Spleen (tissue), 11 donors: ENCODE results near the gene FOXI1. TPM values are rescaled to one million over a fixed set of nuclear protein-coding genes. Genes with fewer than 3 reads are reported as not detected.

Source experiments
- DNase-seq: peaks from one replicate; pipeline ENCODE4 v3.0.0-alpha.2; 2020
- H3K27ac ChIP-seq, 8 donors: fragments of 200-600 bp; sonication (generic) in 7 of 8; 1 replicate in 4 of 8; 2 replicates in 4 of 8; pipeline versions ENCODE4 v1.5.0 to v1.8.0; 2016 to 2021; ENCODE audit warnings: inconsistent platforms in 4 of 8, mild to moderate bottlenecking in 4 of 8, moderate library complexity in 1 of 8
- H3K27me3 ChIP-seq, 7 donors: fragments of 200-600 bp; sonication (generic) in 6 of 7; replicated peaks in 1 of 7; 1 replicate in 4 of 7; 2 replicates in 3 of 7; pipeline versions ENCODE4 v1.5.0 to v1.8.0; 2016 to 2021; ENCODE audit warnings: inconsistent platforms in 3 of 7, mild to moderate bottlenecking in 1 of 7
- H3K36me3 ChIP-seq, 6 donors: fragments of 200-600 bp; sonication (generic) in 5 of 6; 1 replicate in 4 of 6; 2 replicates in 2 of 6; pipeline versions ENCODE4 v1.5.0 to v1.8.0; 2016 to 2021; ENCODE audit warnings: inconsistent platforms in 2 of 6
- H3K4me1 ChIP-seq, 6 donors: fragments of 200-600 bp; sonication (generic) in 5 of 6; 1 replicate in 3 of 6; 2 replicates in 3 of 6; pipeline versions ENCODE4 v1.5.0 to v1.8.0; 2016 to 2021; ENCODE audit warnings: inconsistent platforms in 3 of 6
- H3K4me3 ChIP-seq, 8 donors: fragments of 200-600 bp; sonication (generic) in 7 of 8; 1 replicate in 4 of 8; 2 replicates in 4 of 8; pipeline versions ENCODE4 v1.5.0 to v1.8.0; 2016 to 2021; ENCODE audit warnings: inconsistent platforms in 4 of 8, mild to moderate bottlenecking in 4 of 8, moderate library complexity in 2 of 8
- H3K9me3 ChIP-seq, 8 donors: fragments of 200-600 bp; sonication (generic) in 7 of 8; 1 replicate in 4 of 8; 2 replicates in 4 of 8; pipeline versions ENCODE4 v1.5.0 to v1.8.0; 2016 to 2021; ENCODE audit warnings: inconsistent platforms in 4 of 8
- CTCF ChIP-seq, 11 experiments: fragments of 200-600 bp in 7 of 11; fragments of 450-650 bp in 4 of 11; sonication (generic) in 4 of 11; IDR thresholded peaks in 8 of 11; conservative IDR thresholded peaks in 3 of 11; 1 replicate in 7 of 11; 2 replicates in 4 of 11; pipeline versions ENCODE4 v1.4.0 to v1.8.0; 2016 to 2021; ENCODE audit warnings: antibody characterized with exemption in 11 of 11, inconsistent platforms in 4 of 11, mild to moderate bottlenecking in 1 of 11
- POLR2A ChIP-seq, 3 donors: fragments of 450-650 bp; IDR thresholded peaks; one replicate each; pipeline ENCODE4 v1.5.1; 2017; ENCODE audit warnings: antibody characterized with exemption in 3 of 3, mild to moderate bottlenecking in 1 of 3
- POLR2AphosphoS5 ChIP-seq, 3 donors: sonication (generic); formaldehyde crosslinking; IDR thresholded peaks; one replicate each; pipeline ENCODE4 v1.5.1; 2017; ENCODE audit warnings: antibody characterized with exemption in 3 of 3
- WGBS, 5 donors: extraction: QIAGEN DNeasy Blood & Tissue Kit in 3 of 5; methylation state at CpG; one replicate each; pipeline versions ENCODE4 v1.1.5 to v1.1.7; 2013 to 2018; 5-methylcytosine and 5-hydroxymethylcytosine counted together
- intact Hi-C: fragments of 100-400 bp; cut with DNase I; formaldehyde crosslinking; loops from one replicate; pipeline ENCODE4 v1.15.0; 2023; ENCODE audit warnings: low total_unique reads
- polyA plus RNA-seq, 3 donors: library from polyadenylated mRNA; stranded (reverse); fragments of 200-250 nt; gene quantifications; one replicate each; pipeline ENCODE4 v1.2.1, GENCODE V29; 2013
- total RNA-seq, 7 donors: library from RNA; depleted of rRNA in 3 of 7; stranded (reverse); fragments of >200 nt in 3 of 7; fragmentation: NEBNext Ultra II Directional in 4 of 7; extraction: Animal tissue kit (Norgen Biotek cat#: 25700) in 4 of 7; gene quantifications; one replicate each; pipeline versions ENCODE4 v1.1.0 to v1.2.1, GENCODE V29; 2016 to 2021
- donor health status: healthy with polysubstance abuse.
- donor health status: DM: no; HTN: no; CAD: no; lungs with moderate emphysema.
- donor health status: DM: no; HTN: no; CAD: no.
- donor health status: Bipolar disorder and iron deficiency.
- donor health status: healthy.
- donor health status: DM: no; HTN: no; CAD: no.
- donor health status: DM: yes; HTN: yes; CAD: no.

Gene FOXI1
- total and polyA plus RNA-seq, 10 donors, result not detected

DNA sequence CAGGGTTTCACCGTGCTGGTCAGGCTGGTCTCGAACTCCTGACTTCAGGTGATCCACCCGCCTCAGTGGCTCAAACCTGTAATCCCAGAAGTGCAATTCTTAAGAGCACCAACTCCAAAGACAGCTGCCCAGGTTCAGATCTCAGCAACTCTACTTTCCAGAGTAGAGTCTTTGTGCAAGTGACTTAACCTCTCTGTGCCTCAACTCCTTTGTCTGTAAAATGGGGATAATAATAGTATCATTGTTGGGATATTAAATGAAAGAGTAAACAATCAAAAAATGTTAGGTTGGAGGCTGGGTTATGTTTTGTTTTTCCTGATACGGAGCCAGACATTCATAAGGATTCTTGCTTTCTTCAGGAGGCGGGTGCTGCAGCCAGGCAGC lies 45.0 kb downstream of the FOXI1 start:
- 90 to 96% (median 92%) methylated on average over 5 of the region's 5 CpGs for WGBS, 5 donors
- DNase-seq, result no peak
- H3K9me3 ChIP-seq, result no peaks in the 10 kb centered on the region
- no peaks in the 10 kb centered on the region for H3K36me3 ChIP-seq
- no peak for TF ChIP-seq CTCF (IDR thresholded peaks at IDR 0.05 in 8 of 11, conservative IDR thresholded peaks at IDR 0.05 in 3 of 11)
- no peak for TF ChIP-seq POLR2A (IDR thresholded peaks at IDR 0.05)
- TF ChIP-seq POLR2AphosphoS5 (IDR thresholded peaks at IDR 0.05), result no peak
- no peak overlapping the region for H3K4me3 ChIP-seq
- intact Hi-C loops, result no loop called here
- no peak overlapping the region for H3K27ac ChIP-seq
- peaks cover 0 to 3% (median 0%) of the 10 kb centered on the region in 7 donors for H3K27me3 ChIP-seq
- peaks cover 0 to 10% (median 0%) of the 10 kb centered on the region in 6 donors for H3K4me1 ChIP-seq

- no peak for DNase-seq
- H3K27ac ChIP-seq, result no peak overlapping the region
- no peak overlapping the region for H3K4me3 ChIP-seq
- TF ChIP-seq POLR2AphosphoS5 (IDR thresholded peaks at IDR 0.05) (no peak), POLR2A (IDR thresholded peaks at IDR 0.05) (no peak), CTCF (IDR thresholded peaks at IDR 0.05 in 8 of 11, conservative IDR thresholded peaks at IDR 0.05 in 3 of 11) (no peak)
- no peaks in the 10 kb centered on the region for H3K36me3 ChIP-seq
- 59 to 87% (median 71%) methylated on average over 7 of the region's 7 CpGs for WGBS, 5 donors
- peaks cover 0 to 10% (median 0%) of the 10 kb centered on the region in 6 donors for H3K4me1 ChIP-seq
- no peaks in the 10 kb centered on the region for H3K27me3 ChIP-seq
- intact Hi-C loops, result no loop called here
- H3K9me3 ChIP-seq, result no peaks in the 10 kb centered on the region
Measured at GRCh38 chr5:170151097-170151831, 45.6 kb downstream of the FOXI1 start.

DNA sequence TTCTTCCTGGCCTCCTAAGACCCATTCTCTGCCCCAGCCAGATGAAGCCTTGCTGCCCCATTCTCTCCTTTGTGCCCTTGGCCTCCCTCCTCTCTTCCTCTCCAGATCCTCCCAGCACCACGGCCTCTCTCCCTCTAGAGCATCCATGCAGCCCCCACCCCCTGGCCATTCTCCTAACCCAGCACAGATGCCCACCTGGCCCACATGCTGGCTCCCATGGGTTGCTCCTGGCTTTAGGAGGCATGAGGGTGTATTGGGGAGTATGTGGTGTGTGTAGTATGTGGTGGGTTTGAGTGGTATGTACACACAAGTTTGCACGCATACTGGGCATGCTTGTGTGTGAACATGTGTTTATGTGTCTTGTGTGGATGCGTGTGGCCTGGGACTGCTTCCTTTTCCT lies 47.1 kb downstream of the FOXI1 start:
- peaks cover 0 to 10% (median 0%) of the 10 kb centered on the region in 6 donors for H3K4me1 ChIP-seq
- intact Hi-C loops, result no loop called here
- H3K27ac ChIP-seq, result no peak overlapping the region
- H3K36me3 ChIP-seq, result no peaks in the 10 kb centered on the region
- H3K4me3 ChIP-seq, result no peak overlapping the region
- no peaks in the 10 kb centered on the region for H3K9me3 ChIP-seq
- no peaks in the 10 kb centered on the region for H3K27me3 ChIP-seq
- DNase-seq, result no peak
- no peak for TF ChIP-seq CTCF (IDR thresholded peaks at IDR 0.05 in 8 of 11, conservative IDR thresholded peaks at IDR 0.05 in 3 of 11)
- TF ChIP-seq POLR2A (IDR thresholded peaks at IDR 0.05), result no peak
- TF ChIP-seq POLR2AphosphoS5 (IDR thresholded peaks at IDR 0.05), result no peak
- 91 to 98% (median 94%) methylated on average over 3 of the region's 3 CpGs for WGBS, 5 donors

GRCh38 chr5:170154297-170154696 lies 48.6 kb downstream of the FOXI1 start:
- Histone ChIP-seq H3K36me3 (no peaks in the 10 kb centered on the region), H3K27me3 (no peaks in the 10 kb centered on the region), H3K4me3 (no peak overlapping the region), H3K27ac (no peak overlapping the region), H3K4me1 (peaks cover 0 to 10% (median 0%) of the 10 kb centered on the region in 6 donors), H3K9me3 (no peaks in the 10 kb centered on the region)
- intact Hi-C loops, result no loop called here
- DNase-seq, result no peak
- TF ChIP-seq POLR2AphosphoS5 (IDR thresholded peaks at IDR 0.05) (no peak), CTCF (IDR thresholded peaks at IDR 0.05 in 8 of 11, conservative IDR thresholded peaks at IDR 0.05 in 3 of 11) (no peak), POLR2A (IDR thresholded peaks at IDR 0.05) (no peak)
- 76 to 90% (median 84%) methylated on average over 4 of the region's 4 CpGs for WGBS, 5 donors
